Heart left ventricle (tissue), 16 donors: ENCODE measurements around the gene FAM149B1. TPM values are rescaled to one million over a fixed set of nuclear protein-coding genes. Genes with fewer than 3 reads are reported as not detected.

Experiments used
- ATAC-seq, 4 donors: fragments of 200-7000 bp; cut with Tn5 transposase; one replicate each; pipeline ENCODE4 v1.9.1; 2020 to 2022; ENCODE audit warnings: moderate library complexity in 4 of 4, mild to moderate bottlenecking in 3 of 4, moderate number of reproducible peaks in 1 of 4
- DNase-seq, 5 donors: peaks; one replicate each; pipeline ENCODE4 v3.0.0-alpha.2; 2020
- H3K27ac ChIP-seq, 12 donors: fragments of 200-600 bp; sonication (generic) in 4 of 12; one replicate each; pipeline versions ENCODE4 v1.5.0 to v1.8.0; 2016 to 2022; ENCODE audit warnings: mild to moderate bottlenecking in 2 of 12
- H3K27me3 ChIP-seq, 9 donors: fragments of 200-600 bp; sonication (generic) in 2 of 9; one replicate each; pipeline versions ENCODE4 v1.5.1 to v1.8.0; 2016 to 2022; ENCODE audit warnings: mild to moderate bottlenecking in 3 of 9
- H3K36me3 ChIP-seq, 9 donors: fragments of 200-600 bp; sonication (generic) in 2 of 9; one replicate each; pipeline versions ENCODE4 v1.5.0 to v1.8.0; 2018 to 2022; ENCODE audit warnings: mild to moderate bottlenecking in 2 of 9
- H3K4me1 ChIP-seq, 12 donors: fragments of 200-600 bp; sonication (generic) in 4 of 12; one replicate each; pipeline versions ENCODE4 v1.5.0 to v1.8.0; 2016 to 2022; ENCODE audit warnings: mild to moderate bottlenecking in 3 of 12
- H3K4me3 ChIP-seq, 12 donors: fragments of 200-600 bp; sonication (generic) in 4 of 12; one replicate each; pipeline versions ENCODE4 v1.5.0 to v1.8.0; 2017 to 2022; ENCODE audit warnings: mild to moderate bottlenecking in 9 of 12, moderate library complexity in 4 of 12
- H3K9me3 ChIP-seq, 12 donors: fragments of 200-600 bp; sonication (generic) in 4 of 12; one replicate each; pipeline versions ENCODE4 v1.5.0 to v1.8.0; 2016 to 2022; ENCODE audit warnings: mild to moderate bottlenecking in 1 of 12
- POLR2A ChIP-seq, 2 donors: fragments of 450-650 bp; IDR thresholded peaks; one replicate each; pipeline ENCODE4 v1.6.1; 2017; ENCODE audit warnings: antibody characterized with exemption in 2 of 2, mild to moderate bottlenecking in 2 of 2, moderate library complexity in 2 of 2
- WGBS, 4 donors: extraction: QIAGEN DNeasy Blood & Tissue Kit in 2 of 4; methylation state at CpG; one replicate each; pipeline versions ENCODE4 v1.1.5 to v1.1.7; 2013 to 2018; 5-methylcytosine and 5-hydroxymethylcytosine counted together
- intact Hi-C, 10 donors: fragments of 100-400 bp; cut with DNase I; formaldehyde crosslinking; loops; one replicate each; pipeline versions ENCODE4 v1.11.1 to v1.14.2; 2022
- polyA plus RNA-seq, 2 donors: library from polyadenylated mRNA; stranded (reverse); fragments of 200-250 nt; gene quantifications; one replicate each; pipeline ENCODE4 v1.2.3, GENCODE V29; 2013
- total RNA-seq, 9 donors: library from RNA; depleted of rRNA in 2 of 9; stranded (reverse); fragments of >200 nt in 2 of 9; fragmentation: NEBNext Ultra II Directional in 3 of 9; extraction: Animal tissue kit (Norgen Biotek cat#: 25700) in 3 of 9; gene quantifications; one replicate each; pipeline versions ENCODE4 v1.1.0 to v1.2.4, GENCODE V29; 2016 to 2023
- TF ChIP-seq, protein P1 (sequence below), 12 donors: fragments of 200-600 bp; sonication (generic) in 4 of 12; IDR thresholded peaks; one replicate each; pipeline versions ENCODE4 v1.5.0 to v1.8.0; 2018 to 2022; ENCODE audit warnings: antibody characterized with exemption in 12 of 12, mild to moderate bottlenecking in 5 of 12
- donor health status: ischemic (EF 13 %, LVEDD 7.1; RV severe dilation, severe dysfunction).
- donor health status: healthy with polysubstance abuse.
- donor health status: DM: no; HTN: yes; CAD: no.
- donor health status: DM: no; HTN: no; CAD: no.
- donor health status: ischemic (EF 25% LVEDD 6.9; RV normal size, moderate dysfunction).
- donor health status: ischemic (EF 25% LVEDD 5.7; RV mildly dilated, moderate dysfunction).
- donor health status: healthy.
- donor health status: DM: yes; HTN: yes; CAD: no.
- donor health status: ischemic (EF 35%, LVEDD 5.7; RV mildly dilated, moderate dysfunction).
- donor health status: nonischemic (EF 11% LVEDD 7.7; RV severe dilation, severe dysfunction).
- donor health status: DM: yes; HTN: yes; CAD: no.
- donor health status: PGD.
- donor health status: ischemic (EF 29% LVEDD 5.4; RV normal size, mild dysfunction).
- donor health status: nonischemic (EF 23%, LVEDD 6.1; RV moderate dilation, normal function).

FAM149B1 gene
- total and polyA plus RNA-seq, 11 donors = 7.8 to 21.8 (median 17.8) TPM

DNA sequence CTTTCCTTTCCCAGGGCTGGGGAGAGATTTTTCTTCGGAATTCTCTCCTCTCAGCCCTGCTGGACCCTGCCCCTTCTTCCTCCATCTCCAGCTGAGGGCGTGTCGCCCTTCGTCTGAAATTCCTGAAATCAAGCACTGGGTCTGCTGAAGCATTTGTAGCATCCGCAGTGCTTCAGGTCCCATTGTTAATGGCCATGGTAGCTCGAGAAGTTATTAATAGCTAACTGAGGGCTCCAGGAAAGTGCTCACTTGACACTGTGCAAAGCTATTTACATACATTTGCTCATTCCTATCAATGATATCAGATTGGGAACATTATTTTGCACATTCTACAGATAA, 515 bp downstream of the FAM149B1 start:
- H3K27me3 ChIP-seq = no peaks in the 10 kb centered on the region
- intact Hi-C loops = loop anchor here in 6 of 10 donors (5.0 to 10.0 kb wide), 6 partner anchors 54 to 804 kb away; partner anchors contain the start of genes P4HA1 (in 3 of the 6), MRPS16 (in 1 of the 6) and NUDT13 (in 1 of the 6)
- TF ChIP-seq POLR2A (IDR thresholded peaks at IDR 0.05) = no peak
- TF ChIP-seq, protein P1, sequence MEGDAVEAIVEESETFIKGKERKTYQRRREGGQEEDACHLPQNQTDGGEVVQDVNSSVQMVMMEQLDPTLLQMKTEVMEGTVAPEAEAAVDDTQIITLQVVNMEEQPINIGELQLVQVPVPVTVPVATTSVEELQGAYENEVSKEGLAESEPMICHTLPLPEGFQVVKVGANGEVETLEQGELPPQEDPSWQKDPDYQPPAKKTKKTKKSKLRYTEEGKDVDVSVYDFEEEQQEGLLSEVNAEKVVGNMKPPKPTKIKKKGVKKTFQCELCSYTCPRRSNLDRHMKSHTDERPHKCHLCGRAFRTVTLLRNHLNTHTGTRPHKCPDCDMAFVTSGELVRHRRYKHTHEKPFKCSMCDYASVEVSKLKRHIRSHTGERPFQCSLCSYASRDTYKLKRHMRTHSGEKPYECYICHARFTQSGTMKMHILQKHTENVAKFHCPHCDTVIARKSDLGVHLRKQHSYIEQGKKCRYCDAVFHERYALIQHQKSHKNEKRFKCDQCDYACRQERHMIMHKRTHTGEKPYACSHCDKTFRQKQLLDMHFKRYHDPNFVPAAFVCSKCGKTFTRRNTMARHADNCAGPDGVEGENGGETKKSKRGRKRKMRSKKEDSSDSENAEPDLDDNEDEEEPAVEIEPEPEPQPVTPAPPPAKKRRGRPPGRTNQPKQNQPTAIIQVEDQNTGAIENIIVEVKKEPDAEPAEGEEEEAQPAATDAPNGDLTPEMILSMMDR (IDR thresholded peaks at IDR 0.05) = peak in 1 of 12 donors; percentile 3
- H3K36me3 ChIP-seq = peaks cover 0 to 21% (median 7%) of the 10 kb centered on the region in 9 donors
- H3K4me1 ChIP-seq = peaks cover 0 to 45% (median 28%) of the 10 kb centered on the region in 12 donors
- peak overlapping the region; percentile 80 to 97 (median 94) for H3K27ac ChIP-seq
- 0 to 2% (median 0%) methylated on average over 6 of the region's 6 CpGs for WGBS, 4 donors
- no peaks in the 10 kb centered on the region for H3K9me3 ChIP-seq
- DNase-seq (no peak), ATAC-seq (peak in 2 of 4 donors; percentile 23 to 38)
- H3K4me3 ChIP-seq = peak overlapping the region; percentile 71 to 98 (median 82)

DNA sequence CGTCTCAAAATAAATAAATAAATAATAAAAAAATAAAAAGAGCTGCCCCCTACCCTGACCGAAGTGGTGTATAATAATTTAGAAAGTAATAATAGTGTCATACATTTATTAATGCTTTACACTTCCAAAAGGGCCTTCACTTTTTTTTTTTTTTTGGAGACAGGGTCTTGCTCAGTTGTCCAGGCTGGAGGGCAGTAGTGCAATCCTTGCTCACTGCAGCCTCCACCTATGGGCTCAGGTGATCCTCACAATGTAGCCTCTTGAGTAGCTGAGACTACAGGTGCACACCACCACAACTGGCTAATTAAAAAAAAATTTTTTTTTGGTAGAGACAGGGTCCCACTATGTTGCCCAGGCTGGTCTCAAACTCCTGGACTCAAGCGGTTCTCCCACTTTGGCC, 1.4 kb downstream of the FAM149B1 start:
- Histone ChIP-seq H3K27me3 (no peaks in the 10 kb centered on the region), H3K9me3 (no peaks in the 10 kb centered on the region), H3K4me1 (peaks cover 0 to 39% (median 25%) of the 10 kb centered on the region in 12 donors), H3K27ac (no peak overlapping the region), H3K36me3 (peaks cover 0 to 12% (median 0%) of the 10 kb centered on the region in 9 donors), H3K4me3 (peak overlapping the region in 3 of 12 donors; percentile 76 to 97 (median 81))
- DNase-seq (no peak), ATAC-seq (no peak)
- no peak for TF ChIP-seq POLR2A (IDR thresholded peaks at IDR 0.05)
- TF ChIP-seq, protein P1 (IDR thresholded peaks at IDR 0.05) = no peak
- 94 to 98% (median 95%) methylated on average over 3 of the region's 3 CpGs for WGBS, 4 donors
- intact Hi-C loops = loop anchor here in 6 of 10 donors (5.0 to 10.0 kb wide), 6 partner anchors 55 to 805 kb away; partner anchors contain the start of genes P4HA1 (in 3 of the 6), MRPS16 (in 1 of the 6) and NUDT13 (in 1 of the 6)

DNA sequence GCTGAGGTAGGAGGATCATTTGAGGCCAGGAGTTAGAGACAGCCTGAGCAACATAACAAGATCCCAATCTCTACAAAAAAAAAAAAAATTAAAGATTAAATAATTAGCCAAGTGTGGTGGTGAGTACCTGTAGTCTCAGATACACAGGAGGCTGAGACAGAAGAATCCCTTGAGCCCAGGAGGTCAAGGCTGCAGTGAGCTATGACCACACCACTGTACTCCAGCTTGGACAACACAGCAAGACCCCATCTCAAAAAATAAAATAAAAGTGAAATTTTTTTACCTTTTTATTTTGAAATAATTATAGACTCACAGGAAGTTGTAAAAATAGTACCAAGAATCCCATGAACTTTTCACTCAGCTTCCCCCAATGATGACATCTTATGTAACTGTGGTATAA, 4.9 kb downstream of the FAM149B1 start:
- DNase-seq = no peak
- no peak for TF ChIP-seq POLR2A (IDR thresholded peaks at IDR 0.05)
- TF ChIP-seq, protein P1 (IDR thresholded peaks at IDR 0.05) = no peak
- peaks cover 0 to 12% (median 8%) of the 10 kb centered on the region in 12 donors for H3K4me1 ChIP-seq
- no peak overlapping the region for H3K4me3 ChIP-seq
- no peaks in the 10 kb centered on the region for H3K9me3 ChIP-seq
- no peaks in the 10 kb centered on the region for H3K27me3 ChIP-seq
- no peak for ATAC-seq
- H3K27ac ChIP-seq = no peak overlapping the region
- H3K36me3 ChIP-seq = peaks cover 0 to 40% (median 25%) of the 10 kb centered on the region in 9 donors
- intact Hi-C loops = no loop called here

DNA sequence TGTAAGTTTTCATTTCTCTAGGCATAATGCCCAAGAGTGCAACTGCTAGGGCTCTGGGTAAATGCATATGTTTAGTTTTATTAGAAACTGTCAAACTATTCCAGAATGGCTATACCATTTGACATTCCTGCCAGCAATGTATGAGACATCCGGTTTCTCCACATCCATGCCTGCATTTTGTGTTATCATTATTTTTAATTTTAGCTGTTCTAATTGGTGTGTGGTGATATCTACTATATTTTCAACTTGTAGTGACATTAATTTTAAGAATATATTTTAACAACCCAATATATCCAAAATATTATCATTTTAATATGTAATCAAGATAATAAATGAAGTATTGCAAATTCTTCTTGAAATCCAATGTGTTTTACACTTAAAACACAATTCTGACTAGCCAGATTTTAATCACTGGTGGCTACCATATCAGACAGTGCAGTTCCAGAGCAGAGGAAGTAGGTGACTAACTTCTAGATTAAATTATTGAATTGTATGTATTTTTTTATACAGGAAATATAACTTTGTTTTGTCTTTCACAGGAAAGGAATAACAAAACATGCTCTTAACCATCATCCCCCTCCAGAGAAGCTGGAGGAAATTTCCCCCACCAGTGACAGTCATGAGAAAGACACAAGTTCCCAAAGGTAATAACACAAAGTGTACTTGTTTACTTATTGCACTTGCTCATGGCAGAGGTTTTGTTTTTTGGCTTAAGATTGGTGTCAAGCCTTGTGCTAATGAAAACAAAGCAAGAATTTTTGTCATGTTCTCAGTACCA, 6.4 kb downstream of the FAM149B1 start:
- Histone ChIP-seq H3K9me3 (no peaks in the 10 kb centered on the region), H3K36me3 (peaks cover 0 to 54% (median 39%) of the 10 kb centered on the region in 9 donors), H3K4me1 (peaks cover 0 to 4% (median 0%) of the 10 kb centered on the region in 12 donors), H3K27me3 (no peaks in the 10 kb centered on the region), H3K27ac (no peak overlapping the region), H3K4me3 (no peak overlapping the region)
- TF ChIP-seq, protein P1 (IDR thresholded peaks at IDR 0.05) = no peak
- no peak for TF ChIP-seq POLR2A (IDR thresholded peaks at IDR 0.05)
- no peak for DNase-seq
- 93 to 100% (median 100%) methylated on average over 1 of the region's 1 CpG for WGBS, 4 donors
- intact Hi-C loops = no loop called here
- no peak for ATAC-seq
